Epithelial cell of esophagus (primary cell): ENCODE measurements around the gene ZBP1.

Experiments used
- DNase-seq: peaks from one replicate; pipeline ENCODE4 v3.0.0; 2010; ENCODE audit warnings: low read depth
- H3K4me3 ChIP-seq: 2 replicates; pipeline ENCODE4 v1.5.1; 2011; ENCODE audit warnings: mild to moderate bottlenecking, low read length, control low read depth
- TF ChIP-seq, protein P1 (sequence below): IDR thresholded peaks from 2 replicates; pipeline ENCODE4 v1.5.1; 2011; ENCODE audit warnings: low read depth, mild to moderate bottlenecking, low read length, control low read depth, inconsistent platforms; ENCODE audit not compliant: insufficient read depth; ENCODE audit errors: missing control alignments

ZBP1 gene

DNA sequence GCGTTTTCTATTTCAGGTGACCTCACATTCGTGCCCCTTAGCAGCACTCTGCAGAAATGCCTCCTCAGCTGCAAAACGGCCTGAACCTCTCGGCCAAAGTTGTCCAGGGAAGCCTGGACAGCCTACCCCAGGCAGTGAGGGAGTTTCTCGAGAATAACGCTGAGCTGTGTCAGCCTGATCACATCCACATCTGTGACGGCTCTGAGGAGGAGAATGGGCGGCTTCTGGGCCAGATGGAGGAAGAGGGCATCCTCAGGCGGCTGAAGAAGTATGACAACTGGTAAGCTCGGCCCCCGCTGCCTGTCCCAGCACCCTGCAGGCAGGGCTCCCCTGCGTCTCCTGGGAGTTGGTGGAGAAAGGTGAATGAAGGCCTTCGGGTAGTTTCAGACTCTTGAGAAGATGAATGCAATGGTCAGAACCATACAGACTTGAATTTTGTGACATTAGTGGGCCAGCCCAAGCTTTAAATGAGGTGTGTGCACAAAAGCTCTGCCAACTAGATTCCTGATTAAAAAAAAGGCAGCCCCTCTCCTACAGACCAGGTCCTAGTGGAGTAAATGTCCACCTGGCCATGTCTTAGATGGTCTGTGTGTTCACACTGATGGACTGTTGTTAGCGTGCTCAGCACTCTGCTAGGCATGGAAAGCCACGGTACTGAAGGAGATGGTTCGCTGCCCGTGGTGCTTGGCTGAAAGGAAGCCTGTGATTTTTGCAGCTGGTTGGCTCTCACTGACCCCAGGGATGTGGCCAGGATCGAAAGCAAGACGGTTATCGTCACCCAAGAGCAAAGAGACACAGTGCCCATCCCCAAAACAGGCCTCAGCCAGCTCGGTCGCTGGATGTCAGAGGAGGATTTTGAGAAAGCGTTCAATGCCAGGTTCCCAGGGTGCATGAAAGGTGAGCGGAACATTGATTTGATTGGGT is 58.6 kb downstream of the ZBP1 start:
- DNase-seq, result no peak
- TF ChIP-seq, protein P1, sequence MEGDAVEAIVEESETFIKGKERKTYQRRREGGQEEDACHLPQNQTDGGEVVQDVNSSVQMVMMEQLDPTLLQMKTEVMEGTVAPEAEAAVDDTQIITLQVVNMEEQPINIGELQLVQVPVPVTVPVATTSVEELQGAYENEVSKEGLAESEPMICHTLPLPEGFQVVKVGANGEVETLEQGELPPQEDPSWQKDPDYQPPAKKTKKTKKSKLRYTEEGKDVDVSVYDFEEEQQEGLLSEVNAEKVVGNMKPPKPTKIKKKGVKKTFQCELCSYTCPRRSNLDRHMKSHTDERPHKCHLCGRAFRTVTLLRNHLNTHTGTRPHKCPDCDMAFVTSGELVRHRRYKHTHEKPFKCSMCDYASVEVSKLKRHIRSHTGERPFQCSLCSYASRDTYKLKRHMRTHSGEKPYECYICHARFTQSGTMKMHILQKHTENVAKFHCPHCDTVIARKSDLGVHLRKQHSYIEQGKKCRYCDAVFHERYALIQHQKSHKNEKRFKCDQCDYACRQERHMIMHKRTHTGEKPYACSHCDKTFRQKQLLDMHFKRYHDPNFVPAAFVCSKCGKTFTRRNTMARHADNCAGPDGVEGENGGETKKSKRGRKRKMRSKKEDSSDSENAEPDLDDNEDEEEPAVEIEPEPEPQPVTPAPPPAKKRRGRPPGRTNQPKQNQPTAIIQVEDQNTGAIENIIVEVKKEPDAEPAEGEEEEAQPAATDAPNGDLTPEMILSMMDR, result no peak
- no peak overlapping the region for H3K4me3 ChIP-seq

DNA sequence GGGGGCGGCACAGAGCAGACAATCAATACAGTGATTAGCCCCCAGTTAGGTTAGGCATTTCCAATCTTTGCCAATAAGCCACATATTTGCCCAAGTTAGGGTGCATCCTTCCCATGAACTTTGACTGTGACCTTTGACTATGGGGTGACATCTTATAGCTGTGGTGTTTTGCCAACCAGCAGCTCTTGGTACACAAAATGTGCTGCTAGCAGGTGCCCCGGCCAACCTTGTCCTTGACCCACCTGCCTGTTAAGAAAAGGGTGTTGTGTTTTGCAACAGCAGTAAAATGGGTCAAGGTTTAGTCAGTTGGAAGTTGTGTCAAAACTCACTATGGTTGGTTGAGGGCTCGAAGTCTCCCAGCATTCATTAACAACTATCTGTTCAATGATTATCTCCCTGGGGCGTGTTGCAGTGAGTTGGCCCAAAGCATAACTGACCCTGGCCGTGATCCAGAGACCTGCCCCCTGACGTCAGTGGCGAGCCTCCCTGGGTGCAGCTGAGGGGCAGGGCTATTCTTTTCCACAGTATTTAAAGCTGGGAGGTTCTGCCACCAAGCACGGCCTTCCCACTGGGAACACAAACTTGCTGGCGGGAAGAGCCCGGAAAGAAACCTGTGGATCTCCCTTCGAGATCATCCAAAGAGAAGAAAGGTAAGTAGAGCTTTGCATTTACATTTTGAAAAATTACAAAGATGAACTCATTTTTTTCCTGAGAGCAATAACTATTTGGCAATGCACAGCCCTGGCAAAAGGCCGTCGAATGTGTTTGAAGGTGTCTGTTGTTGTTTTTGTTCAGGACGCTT is 59.5 kb downstream of the ZBP1 start, which contains the start of gene PCK1:
PCK1 (plus strand) TSS at position 557 of the 802 bp plus-strand sequence. CDS start 302 bp downstream, outside the sequence.
- DNase-seq, result no peak
- TF ChIP-seq, protein P1, result no peak
- H3K4me3 ChIP-seq, result no peak within 1 kb of the TSS

DNA sequence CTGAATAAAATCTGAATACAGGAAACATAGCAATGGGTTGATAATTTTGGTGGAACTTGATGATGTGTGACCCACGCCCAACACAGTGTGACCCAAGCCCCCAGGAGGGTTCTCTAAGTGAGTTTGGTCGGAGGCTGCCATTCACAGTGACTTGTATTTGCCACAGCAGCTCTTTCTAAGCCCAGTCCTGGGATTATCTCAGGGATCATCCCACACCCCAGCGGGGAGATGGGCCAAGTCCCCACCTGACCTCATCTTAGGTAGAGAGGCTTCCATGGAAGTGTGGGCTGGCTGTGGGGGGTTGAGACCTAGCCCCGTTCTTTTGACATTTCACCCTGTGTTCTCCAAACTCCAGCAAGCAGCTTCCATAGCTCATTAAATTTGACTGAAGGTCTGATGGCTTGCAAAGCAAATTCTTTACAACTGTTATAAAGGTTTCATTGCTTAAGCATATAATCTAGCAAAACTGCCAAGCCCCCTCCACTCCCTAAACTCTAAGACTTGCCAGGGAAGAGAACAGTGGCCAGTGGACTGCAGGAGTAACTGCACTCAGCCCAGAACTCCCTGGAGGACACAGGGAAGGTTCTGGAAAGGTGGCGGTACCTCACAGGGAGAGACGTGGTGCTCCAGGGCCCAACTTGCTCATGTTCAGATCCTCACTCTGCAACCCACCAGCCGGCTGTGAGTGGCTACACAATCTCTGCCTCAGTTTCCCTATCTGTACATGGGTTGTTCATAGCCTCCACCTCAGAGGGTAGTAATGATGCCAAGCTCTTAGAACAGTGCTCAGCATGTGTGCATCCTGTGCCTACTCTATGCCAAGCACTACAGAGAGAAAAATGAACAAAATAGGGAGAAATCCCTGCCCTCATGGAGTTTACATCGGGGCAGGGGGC is 60.3 kb downstream of the ZBP1 start:
- no peak for DNase-seq
- TF ChIP-seq, protein P1, result no peak
- no peak overlapping the region for H3K4me3 ChIP-seq

DNA sequence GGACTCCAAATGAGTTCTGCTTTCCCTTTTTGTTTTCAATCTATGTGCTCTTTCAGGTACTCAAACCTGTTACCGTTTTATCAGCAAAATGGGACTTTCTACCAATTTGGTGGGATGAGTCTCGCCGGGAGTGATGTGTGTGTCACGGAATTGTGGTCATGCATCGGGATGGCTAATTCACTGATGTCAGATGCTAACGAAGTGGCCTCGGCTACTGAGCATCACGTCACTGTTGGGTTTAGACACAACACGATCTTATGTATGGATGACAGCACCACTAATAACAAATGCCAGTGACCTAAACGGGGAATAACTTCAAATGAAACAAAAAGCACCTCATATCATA is 61.0 kb downstream of the ZBP1 start:
- no peak overlapping the region for H3K4me3 ChIP-seq
- TF ChIP-seq, protein P1, result no peak
- no peak for DNase-seq

DNA sequence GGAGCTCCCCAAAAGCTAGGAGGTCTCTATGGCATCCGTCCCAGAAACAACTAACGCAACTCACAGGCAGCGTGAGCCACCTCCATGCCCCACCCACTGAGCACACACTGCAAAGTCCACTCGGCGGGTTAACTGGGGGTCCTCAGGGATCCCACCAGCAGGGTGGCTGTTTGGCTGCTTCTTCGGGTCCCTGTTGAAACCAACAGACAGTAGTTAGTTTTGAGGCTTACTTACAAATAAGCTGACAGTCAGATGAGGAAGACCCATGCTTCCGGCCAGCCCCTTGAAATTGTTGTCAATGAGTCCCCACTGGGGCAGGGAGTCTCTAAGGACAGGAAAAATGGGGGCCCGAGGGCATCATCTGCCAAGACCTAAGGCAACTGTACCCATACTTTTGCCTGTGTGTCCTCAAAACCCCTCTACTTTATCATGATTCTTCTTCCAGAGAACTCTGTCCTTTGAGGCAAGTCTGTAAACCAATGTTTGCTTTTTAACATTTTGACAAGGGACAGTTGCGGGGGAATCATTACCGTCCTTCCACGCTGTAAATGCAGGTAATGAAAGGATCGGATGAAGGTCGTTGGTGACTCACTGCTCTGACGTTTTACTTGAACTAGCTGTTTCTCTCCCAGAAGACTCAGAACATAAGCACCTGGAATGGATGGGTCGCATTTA is 61.5 kb downstream of the ZBP1 start:
- TF ChIP-seq, protein P1, result no peak
- no peak overlapping the region for H3K4me3 ChIP-seq
- DNase-seq, result no peak
